Astrocyte of the cerebellum (primary cell): Measurements from ENCODE around the gene ETFA.
A peak's percentile ranks its signal among the peaks of the same experiment; 100 is the strongest.

Source experiments
- DNase-seq: peaks from one replicate; pipeline ENCODE4 v3.0.0-alpha.2; 2011; ENCODE audit warnings: low read depth
- H3K4me3 ChIP-seq: 2 replicates; pipeline ENCODE4 v1.5.1; 2011; ENCODE audit warnings: mild to moderate bottlenecking, low read depth, low read length, moderate library complexity
- CTCF ChIP-seq: IDR thresholded peaks from 2 replicates; pipeline ENCODE4 v1.5.1; 2012; ENCODE audit warnings: low read length, low read depth, moderate library complexity, mild to moderate bottlenecking; ENCODE audit errors: missing control alignments
- in situ Hi-C: cut with HindIII; loops from 2 replicates; pipeline ENCODE4 v1.10.0; 2017; ENCODE audit warnings: low sequenced_read_pairs

The ETFA gene

GRCh38 chr15:76353023-76353577 lies 41.8 kb upstream of the ETFA start:
- no peak overlapping the region for H3K4me3 ChIP-seq
- in situ Hi-C loops = no loop called here
- no peak for DNase-seq
- TF ChIP-seq CTCF = no peak

DNA sequence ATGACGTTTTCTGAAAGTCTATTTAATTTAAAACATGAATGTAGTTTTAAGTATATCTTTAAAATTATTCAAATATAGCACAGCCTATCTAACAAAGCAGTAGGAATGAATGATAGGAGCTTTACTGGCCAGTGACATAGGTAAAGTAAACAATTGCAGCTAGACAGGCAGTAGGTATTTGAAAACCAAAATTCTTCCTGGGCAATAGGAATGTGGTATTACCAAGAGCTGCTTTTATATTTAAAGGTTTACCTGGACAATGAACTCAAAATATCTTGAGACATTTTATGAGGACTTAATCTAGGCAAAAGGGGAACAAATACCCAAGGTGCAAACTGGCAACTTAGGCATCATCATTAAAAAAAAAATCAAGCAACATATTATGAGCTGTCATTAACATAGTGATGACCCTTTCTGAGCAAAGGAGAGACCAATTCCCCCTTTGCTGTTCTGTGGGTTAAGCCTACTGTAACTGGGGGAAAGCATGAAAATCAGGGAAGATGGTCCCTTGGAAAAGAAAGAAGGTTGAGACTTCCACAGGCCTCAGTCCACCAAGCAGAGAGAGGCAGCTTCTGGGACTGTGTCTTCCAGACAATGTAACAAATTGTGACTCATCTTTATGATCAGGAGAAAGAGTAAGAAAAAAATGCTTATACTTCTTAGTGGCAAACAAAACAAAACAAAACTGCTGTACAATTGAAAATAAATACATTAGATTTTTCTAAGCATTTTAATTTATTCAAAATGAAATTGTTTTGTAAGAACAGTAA lies 38.2 kb upstream of the ETFA start:
- in situ Hi-C loops = no loop called here
- DNase-seq = no peak
- no peak for TF ChIP-seq CTCF
- no peak overlapping the region for H3K4me3 ChIP-seq

DNA sequence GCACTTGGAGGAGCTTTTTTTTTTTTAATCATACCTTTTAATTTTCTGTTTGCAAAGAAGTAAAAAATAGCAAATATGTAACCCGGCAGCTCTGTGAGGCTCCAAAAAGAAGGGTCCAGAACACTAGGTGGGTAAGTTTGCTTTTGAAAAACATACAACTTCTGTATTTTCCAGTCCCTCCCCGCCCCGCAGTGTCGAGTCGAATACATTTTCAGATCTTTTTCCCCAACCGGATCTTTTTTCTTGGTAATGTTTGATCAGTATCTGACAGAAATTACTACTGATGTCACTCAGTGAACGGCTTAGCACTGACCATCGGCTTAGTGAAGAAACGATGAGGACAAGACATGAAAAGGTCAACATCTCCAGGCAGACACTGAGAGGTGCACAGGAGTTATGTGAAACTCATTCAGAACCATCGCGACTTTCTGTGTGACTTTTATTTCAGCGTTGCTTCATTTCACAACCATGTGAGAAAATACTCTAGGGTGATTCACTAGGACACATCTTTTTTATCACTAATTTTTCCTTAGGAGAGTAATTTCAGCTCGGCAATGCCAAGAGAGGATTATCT lies 36.3 kb upstream of the ETFA start:
- TF ChIP-seq CTCF = no peak
- no peak for DNase-seq
- peak overlapping the region; percentile 25 for H3K4me3 ChIP-seq
- in situ Hi-C loops = no loop called here

DNA sequence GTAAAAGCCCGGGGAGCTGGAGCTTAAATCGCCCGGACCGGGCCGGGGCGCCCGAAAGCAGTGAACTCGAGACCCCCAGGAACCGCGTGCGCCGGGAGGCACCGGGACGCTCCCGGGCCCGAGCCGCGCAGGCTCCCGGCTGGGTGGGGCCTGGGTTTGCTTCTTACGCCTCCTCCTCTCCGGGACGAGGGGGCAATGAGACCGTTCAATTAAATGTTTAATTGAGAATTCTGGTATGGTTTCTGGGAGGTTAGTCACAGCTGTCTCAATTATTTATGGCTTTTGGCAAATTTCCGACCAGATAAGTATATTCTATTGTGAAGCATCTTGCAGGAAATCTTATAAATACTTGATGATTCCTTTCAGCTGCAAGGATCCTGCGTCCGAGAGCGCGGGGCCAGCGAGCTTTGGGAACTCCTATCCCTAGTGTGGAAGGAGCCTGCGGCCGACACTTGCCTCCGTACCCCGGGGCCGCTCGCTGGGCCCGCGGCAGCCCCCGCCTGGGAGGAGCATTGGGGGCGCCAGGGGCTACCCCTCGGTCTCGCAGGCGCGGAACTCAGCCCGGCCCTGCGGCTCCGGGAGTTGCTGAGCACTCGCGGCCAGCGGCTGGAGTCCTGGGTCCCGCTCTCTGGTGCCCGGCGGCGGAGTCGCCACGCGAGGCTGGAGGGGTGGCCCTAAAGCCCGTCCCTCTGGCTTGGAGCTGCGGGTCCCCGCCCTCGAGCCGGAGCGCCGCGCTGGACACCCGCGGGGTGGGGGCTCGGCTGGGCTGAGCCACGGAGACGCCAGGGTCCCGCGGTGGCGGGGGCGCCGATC lies 35.6 kb upstream of the ETFA start:
- no peak for DNase-seq
- in situ Hi-C loops = no loop called here
- H3K4me3 ChIP-seq = peak overlapping the region; percentile 25
- TF ChIP-seq CTCF = no peak

DNA sequence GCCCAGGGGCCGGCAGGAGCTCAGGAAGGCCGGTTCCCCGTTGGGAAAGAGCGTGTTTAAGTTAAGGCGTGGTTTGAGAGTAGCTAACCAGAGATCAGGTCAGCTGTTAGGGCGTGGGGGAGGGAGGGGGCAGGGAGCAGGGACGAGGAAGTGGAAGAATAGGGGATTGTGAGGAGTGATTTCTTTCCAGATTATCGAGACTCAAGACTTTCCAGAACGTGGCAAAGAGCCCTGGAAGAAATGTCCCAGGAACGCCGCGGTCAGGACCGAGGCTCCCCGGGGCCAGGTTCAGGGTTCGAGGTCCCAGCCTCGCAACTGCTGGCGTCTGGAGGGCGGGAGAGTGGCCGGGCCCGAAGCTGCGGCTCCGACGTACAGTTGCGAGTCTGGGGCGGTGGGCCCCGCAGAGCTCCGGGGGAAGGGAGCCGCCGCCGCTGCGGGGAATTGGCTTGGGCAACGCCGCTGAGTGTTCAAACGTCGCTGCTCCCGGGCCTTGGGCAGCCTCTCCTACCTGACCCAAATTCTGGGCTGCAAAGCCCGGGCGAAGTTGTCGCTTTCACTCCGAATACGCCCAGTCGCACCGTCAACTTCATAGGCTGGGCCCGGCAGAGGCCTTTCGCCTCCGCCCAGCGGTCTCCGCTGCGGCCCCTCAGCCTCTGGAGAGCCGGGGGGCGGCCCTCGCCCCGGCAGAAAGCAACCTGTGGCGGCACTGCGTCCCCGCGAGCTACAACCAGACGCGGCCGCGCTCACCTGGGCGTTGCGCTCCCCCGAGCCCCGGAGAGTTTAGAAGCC lies 34.8 kb upstream of the ETFA start:
- DNase-seq = no peak
- TF ChIP-seq CTCF = no peak
- in situ Hi-C loops = no loop called here
- peak overlapping the region; percentile 25 for H3K4me3 ChIP-seq

DNA sequence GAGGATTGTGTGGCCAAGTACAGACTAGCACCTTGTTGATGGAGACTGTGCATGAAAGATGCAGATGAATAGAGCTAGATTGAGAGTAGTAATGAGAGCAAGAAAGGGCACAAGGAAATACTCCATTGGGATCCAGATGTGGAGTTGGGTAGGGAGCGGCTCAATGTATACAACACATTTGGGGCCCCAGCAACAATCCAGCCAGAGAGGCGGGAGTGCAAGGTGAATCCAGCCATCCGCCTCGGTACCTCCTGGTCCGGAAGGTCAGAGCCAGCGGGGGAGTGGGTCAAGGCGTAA lies 34.3 kb upstream of the ETFA start:
- H3K4me3 ChIP-seq = no peak overlapping the region
- in situ Hi-C loops = no loop called here
- no peak for TF ChIP-seq CTCF
- DNase-seq = no peak
